ENCODE data around the gene ARMH4.

- TF ChIP-seq CTCF (IDR thresholded peaks at IDR 0.05) (no peak), ZFX (IDR thresholded peaks at IDR 0.05; ENCODE audit: borderline replicate concordance) (no peak)
Measured at GRCh38 chr14:58066115-58066514, 85.9 kb downstream of the ARMH4 start.

All from 22Rv1 (cell line).